HepG2 (cell line): ENCODE data around the gene FMN2. TPM values are rescaled to one million over a fixed set of nuclear protein-coding genes. Genes with fewer than 3 reads are reported as not detected.

ENCODE experiments used
- ARNT2 ChIP-seq: sonication (generic); formaldehyde crosslinking; IDR thresholded peaks from 2 replicates; pipeline ENCODE4 v1.8.0; 2022; ENCODE audit warnings: mild to moderate bottlenecking, low read depth, missing genetic modification reagents, moderate library complexity
- CHD4 ChIP-seq: fragments of 200-600 bp; sonication (generic); IDR thresholded peaks from 2 replicates; pipeline ENCODE4 v1.7.0; 2017; ENCODE audit warnings: mild to moderate bottlenecking, low read length, borderline replicate concordance
- JUND ChIP-seq: sonication (generic); formaldehyde crosslinking; IDR thresholded peaks from 2 replicates; pipeline ENCODE4 v1.8.0; 2022; ENCODE audit warnings: mild to moderate bottlenecking, missing genetic modification reagents
- MAFG ChIP-seq: sonication (generic); formaldehyde crosslinking; IDR thresholded peaks from 2 replicates; pipeline ENCODE4 v1.5.1; 2020; ENCODE audit warnings: mild to moderate bottlenecking, missing genetic modification reagents
- MATR3 ChIP-seq: sonication (generic); formaldehyde crosslinking; IDR thresholded peaks from 2 replicates; pipeline ENCODE4 v1.4.0; 2020; ENCODE audit warnings: missing genetic modification reagents
- MTF2 ChIP-seq: sonication (generic); formaldehyde crosslinking; IDR thresholded peaks from 2 replicates; pipeline ENCODE4 v1.5.0; 2020; ENCODE audit warnings: missing genetic modification reagents, borderline replicate concordance
- RBFOX2 ChIP-seq: fragments of 200-400 bp; formaldehyde crosslinking; IDR thresholded peaks from 2 replicates; pipeline ENCODE4 v1.6.1; 2017; ENCODE audit warnings: low read depth, mild to moderate bottlenecking, low read length
- SIX1 ChIP-seq: sonication (generic); formaldehyde crosslinking; IDR thresholded peaks from 2 replicates; pipeline ENCODE4 v1.4.0; 2020; ENCODE audit warnings: missing genetic modification reagents, borderline replicate concordance
- ZNF598 ChIP-seq: sonication (generic); formaldehyde crosslinking; IDR thresholded peaks from 2 replicates; pipeline ENCODE4 v1.5.1; 2020; ENCODE audit warnings: mild to moderate bottlenecking, missing genetic modification reagents, borderline replicate concordance
- polyA plus RNA-seq, 8 experiments: library from polyadenylated mRNA; depleted of rRNA in 3 of 8; stranded (reverse) in 7 of 8; unstranded in 1 of 8; fragments of >200 nt; fragmentation: Illumina TruSeq in 4 of 8; extraction: Trizol in 4 of 8; gene quantifications; 2 replicates each; pipeline versions ENCODE4 v1.2.1 to v1.2.3, GENCODE V29; 2011 to 2016; ENCODE audit warnings: low read depth in 4 of 8, missing spikeins in 1 of 8, mixed read lengths in 1 of 8; ENCODE audit not compliant: insufficient read depth in 1 of 8
- total RNA-seq, 5 experiments: library from RNA; depleted of rRNA; stranded (reverse); fragments of >200 nt; fragmentation: Illumina TruSeq; extraction: Trizol; gene quantifications; 2 replicates each; pipeline ENCODE4 v1.2.3, GENCODE V29; 2016; ENCODE audit warnings: low read depth in 1 of 5
- TF ChIP-seq, protein P1 (sequence below): sonication (generic); formaldehyde crosslinking; IDR thresholded peaks from 2 replicates; pipeline ENCODE4 v1.4.0; 2020; ENCODE audit warnings: missing genetic modification reagents, borderline replicate concordance
- TF ChIP-seq, protein P2 (sequence below): sonication (generic); formaldehyde crosslinking; IDR thresholded peaks from 2 replicates; pipeline ENCODE4 v1.4.0; 2020; ENCODE audit warnings: missing genetic modification reagents

Gene FMN2
- total and polyA plus RNA-seq, 2 of the 13 experiments (the other 11 are each of a cell fraction or from before 2014, with no cell fraction given): not detected

DNA sequence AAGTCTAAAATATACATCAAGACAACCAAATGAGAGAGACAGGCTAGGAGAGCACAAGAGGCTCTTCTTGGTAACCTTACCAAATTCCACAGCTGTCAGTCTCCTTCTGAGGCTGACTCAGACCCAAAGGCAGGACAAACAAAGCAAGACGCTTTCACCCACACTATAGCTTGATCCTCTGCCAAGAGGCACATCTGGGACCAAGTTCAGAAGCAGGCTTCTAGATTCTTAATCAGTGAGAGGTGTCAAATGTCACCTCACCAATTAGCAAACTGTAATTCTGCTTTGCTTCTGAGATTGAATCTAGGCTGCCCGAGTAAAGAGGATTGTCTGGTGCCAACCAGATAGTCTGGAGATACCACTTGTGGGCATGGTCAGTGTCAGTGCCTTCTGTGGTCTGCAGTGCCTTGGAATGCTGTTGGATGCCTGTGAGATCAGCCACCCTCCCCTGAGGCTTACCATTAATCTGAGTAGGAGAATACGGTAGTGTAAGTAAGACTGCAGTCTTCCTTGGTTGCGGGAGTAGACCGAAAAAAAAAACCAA lies 151.0 kb downstream of the FMN2 start (continued):
- TF ChIP-seq RBFOX2 (no peak), CHD4 (no peak), SIX1 (no peak), JUND (CRISPR knock-in tag) (no peak), ARNT2 (CRISPR knock-in tag) (no peak), MATR3 (no peak), MAFG (CRISPR knock-in tag) (no peak), ZNF598 (no peak), MTF2 (CRISPR knock-in tag) (no peak)
- TF ChIP-seq, protein P1, sequence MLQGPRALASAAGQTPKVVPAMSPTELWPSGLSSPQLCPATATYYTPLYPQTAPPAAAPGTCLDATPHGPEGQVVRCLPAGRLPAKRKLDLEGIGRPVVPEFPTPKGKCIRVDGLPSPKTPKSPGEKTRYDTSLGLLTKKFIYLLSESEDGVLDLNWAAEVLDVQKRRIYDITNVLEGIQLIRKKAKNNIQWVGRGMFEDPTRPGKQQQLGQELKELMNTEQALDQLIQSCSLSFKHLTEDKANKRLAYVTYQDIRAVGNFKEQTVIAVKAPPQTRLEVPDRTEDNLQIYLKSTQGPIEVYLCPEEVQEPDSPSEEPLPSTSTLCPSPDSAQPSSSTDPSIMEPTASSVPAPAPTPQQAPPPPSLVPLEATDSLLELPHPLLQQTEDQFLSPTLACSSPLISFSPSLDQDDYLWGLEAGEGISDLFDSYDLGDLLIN (CRISPR knock-in tag): no peak
- TF ChIP-seq, protein P2, sequence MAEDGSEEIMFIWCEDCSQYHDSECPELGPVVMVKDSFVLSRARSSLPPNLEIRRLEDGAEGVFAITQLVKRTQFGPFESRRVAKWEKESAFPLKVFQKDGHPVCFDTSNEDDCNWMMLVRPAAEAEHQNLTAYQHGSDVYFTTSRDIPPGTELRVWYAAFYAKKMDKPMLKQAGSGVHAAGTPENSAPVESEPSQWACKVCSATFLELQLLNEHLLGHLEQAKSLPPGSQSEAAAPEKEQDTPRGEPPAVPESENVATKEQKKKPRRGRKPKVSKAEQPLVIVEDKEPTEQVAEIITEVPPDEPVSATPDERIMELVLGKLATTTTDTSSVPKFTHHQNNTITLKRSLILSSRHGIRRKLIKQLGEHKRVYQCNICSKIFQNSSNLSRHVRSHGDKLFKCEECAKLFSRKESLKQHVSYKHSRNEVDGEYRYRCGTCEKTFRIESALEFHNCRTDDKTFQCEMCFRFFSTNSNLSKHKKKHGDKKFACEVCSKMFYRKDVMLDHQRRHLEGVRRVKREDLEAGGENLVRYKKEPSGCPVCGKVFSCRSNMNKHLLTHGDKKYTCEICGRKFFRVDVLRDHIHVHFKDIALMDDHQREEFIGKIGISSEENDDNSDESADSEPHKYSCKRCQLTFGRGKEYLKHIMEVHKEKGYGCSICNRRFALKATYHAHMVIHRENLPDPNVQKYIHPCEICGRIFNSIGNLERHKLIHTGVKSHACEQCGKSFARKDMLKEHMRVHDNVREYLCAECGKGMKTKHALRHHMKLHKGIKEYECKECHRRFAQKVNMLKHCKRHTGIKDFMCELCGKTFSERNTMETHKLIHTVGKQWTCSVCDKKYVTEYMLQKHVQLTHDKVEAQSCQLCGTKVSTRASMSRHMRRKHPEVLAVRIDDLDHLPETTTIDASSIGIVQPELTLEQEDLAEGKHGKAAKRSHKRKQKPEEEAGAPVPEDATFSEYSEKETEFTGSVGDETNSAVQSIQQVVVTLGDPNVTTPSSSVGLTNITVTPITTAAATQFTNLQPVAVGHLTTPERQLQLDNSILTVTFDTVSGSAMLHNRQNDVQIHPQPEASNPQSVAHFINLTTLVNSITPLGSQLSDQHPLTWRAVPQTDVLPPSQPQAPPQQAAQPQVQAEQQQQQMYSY: no peak
